GM18498 (cell line): ENCODE results near the gene CHKB.
"Not testable (repeated sequence)": the region's sequence is repeated elsewhere in the genome, so short reads cannot be mapped to it uniquely, and the experiment has no call there.

Experiments used
- ATAC-seq: cut with Tn5 transposase; IDR thresholded peaks from one replicate; pipeline ENCODE4 v1.9.1; 2021; ENCODE audit warnings: mild to moderate bottlenecking, moderate library complexity; ENCODE audit not compliant: unreplicated experiment

CHKB gene

GRCh38 chr22:50612528-50613221 is 30.0 kb upstream of the CHKB start:
- no peak for ATAC-seq

DNA sequence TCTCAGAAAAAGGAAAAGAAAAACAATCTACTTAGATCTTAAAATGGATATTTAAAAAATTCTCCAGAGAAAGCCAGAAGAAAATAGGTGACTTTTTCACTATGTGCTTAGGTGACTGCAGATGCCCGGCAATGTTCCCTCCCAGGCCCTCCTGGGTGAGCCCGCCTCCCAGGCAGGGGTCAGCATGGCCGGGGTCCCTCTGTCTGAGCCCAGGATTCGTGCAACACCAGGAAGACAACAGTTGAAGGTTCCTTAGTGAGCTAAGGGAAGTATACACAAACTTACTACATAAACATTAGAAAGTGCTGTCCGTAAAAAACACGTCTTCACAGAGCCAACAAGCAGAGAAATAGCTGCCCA is 29.5 kb upstream of the CHKB start:
- ATAC-seq, result no peak

DNA sequence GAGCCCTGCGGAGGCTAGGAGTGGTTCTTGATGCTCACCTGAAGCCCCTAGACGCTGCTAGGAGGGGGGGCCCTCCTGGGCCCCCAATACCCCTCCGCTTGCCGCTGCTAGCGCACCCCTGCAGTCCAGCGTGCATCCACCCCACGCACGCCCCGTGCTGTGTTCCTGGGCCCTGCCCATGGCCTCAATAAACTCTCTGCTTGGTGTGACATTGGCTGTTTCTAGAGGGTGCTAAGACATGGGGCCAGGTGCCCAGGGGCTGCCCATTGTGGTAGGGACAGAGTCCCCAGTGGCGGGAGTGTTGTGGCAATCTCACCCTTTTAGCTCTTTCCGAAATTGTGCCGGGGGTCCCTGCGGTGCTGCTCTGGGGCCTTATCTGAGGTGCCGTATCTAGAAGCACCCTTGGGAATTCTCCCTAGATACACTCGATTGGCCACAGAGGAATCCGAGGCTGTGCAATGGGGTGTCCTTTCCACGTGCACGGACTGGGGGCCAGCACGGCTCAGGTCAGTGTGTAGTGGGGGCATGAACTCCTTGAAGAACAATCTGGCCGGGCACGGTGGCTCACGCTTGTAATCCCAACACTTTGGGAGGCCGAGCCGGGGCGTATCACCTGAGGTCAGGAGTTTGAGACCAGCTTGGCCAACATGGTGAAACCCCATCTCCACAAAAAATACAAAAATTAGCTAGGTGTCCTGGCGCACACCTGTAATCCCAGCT is 28.9 kb upstream of the CHKB start:
- ATAC-seq, result no peak

- ATAC-seq, result no peak
Observed at GRCh38 chr22:50610581-50610980, 27.9 kb upstream of the CHKB start.

DNA sequence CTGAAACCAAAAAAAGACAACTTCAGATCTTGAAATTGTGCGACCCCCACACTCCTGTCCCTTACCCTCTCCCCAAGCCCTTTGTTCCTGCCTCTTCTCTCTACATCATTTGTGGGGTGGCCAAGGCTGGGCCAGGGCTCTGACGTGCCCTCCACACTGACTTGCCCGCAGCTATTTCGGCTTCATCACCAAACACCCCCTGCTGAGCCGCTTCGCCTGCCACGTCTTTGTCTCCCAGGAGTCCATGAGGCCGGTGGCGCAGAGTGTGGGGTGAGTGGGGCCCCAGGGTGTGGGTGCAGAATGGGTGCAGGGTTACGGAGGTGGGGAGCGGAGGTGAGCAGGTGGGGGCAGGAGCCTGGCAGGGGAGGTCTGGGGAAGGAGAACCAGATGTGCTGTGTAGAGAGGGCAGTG is 27.4 kb upstream of the CHKB start:
- no peak for ATAC-seq

- no peak for ATAC-seq
Observed at GRCh38 chr22:50609599-50609998, 26.9 kb upstream of the CHKB start.

DNA sequence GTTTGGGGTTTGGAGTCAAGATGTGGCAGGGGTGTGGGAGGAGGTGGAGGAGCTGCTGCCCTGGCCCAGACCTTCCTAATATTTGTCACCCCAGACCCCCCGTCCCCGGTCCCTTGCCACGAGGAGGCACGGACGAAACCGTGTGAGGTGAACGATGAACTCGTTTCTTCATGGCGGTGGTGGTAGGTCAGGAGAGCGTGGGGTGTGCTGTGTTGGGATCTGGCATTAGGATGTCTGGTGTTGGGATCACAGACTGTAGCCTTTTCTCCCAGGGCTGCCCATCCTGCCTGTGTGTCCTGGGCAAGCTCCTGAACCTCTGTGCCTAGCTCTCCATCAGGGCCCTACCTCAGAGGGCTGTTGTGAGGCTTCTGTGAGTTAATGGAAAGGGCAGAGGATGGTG is 26.3 kb upstream of the CHKB start:
- ATAC-seq, result no peak

- ATAC-seq, result not testable (repeated sequence)
Observed at GRCh38 chr22:50608058-50608840, 25.6 kb upstream of the CHKB start.

- ATAC-seq, result no peak
Observed at GRCh38 chr22:50607659-50608020, 25.0 kb upstream of the CHKB start.

- ATAC-seq, result no peak
Observed at GRCh38 chr22:50606946-50607658, 24.5 kb upstream of the CHKB start.

DNA sequence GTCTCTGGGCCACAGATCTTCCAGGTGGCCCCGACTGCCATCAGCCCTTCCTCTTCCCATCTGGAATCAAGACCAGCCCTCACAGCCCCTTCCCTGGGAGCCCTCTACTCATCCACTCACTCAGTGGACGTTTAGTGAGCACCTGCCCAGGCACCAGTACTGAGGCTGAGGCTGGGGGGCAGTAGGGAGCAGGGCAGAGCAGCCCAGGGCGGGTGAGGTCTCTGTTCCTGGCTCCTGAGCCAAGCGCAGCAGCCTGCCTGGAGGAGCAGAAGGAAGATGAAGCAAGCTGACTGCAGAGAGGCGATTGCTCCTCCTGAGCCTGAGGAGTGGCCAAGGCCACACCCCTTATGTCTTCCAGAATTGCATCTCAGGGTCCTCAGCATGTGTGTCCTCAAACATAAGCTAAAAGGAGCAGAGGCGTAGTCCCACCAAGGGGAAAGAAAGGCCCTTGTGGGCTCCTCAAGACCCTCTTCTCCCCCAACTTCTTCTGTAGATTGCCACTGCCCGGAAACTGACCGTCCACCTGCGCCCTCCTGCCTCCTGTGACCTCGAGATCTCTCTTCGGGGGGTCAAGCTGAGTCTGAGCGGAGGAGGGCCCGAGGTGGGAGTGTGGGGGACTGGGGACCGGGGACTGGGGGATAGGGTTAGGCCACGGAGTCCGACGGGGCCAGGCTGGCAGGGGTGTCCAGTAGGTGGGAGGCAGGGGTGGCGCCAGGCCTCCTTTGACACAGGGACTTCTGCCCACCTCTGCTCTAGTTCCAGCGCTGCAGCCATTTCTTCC is 23.7 kb upstream of the CHKB start:
- ATAC-seq, result no peak

- ATAC-seq, result no peak
Observed at GRCh38 chr22:50605613-50606074, 23.0 kb upstream of the CHKB start.

DNA sequence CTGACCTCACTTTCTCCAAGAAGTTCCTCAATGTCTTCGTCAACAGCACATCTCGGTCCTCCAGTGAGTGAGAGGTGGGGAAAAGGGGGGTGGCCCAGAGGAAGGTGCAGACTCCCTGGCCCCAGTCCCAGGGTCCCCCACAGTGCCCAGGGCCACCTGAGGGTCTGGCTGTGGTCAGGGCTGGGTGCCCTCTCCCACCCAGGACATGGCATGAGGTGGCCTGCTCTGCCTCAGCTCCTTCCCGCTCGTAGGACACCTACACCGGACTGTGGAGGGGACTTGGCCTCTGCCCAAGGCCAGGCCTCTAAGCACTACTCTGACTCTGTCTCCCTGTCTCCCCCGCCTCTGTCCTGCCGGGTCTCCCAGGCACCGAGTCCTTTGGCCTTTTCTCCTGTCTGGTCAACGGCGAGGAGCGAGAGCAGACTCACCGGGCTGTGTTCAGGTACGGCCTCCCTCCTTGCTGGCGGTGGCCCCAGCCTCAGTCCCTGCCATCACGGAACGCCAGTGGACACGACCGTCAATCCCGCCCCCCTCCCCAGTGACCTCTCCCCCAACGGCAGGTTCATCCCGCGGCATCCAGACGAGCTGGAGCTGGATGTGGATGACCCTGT is 22.5 kb upstream of the CHKB start:
- no peak for ATAC-seq

DNA sequence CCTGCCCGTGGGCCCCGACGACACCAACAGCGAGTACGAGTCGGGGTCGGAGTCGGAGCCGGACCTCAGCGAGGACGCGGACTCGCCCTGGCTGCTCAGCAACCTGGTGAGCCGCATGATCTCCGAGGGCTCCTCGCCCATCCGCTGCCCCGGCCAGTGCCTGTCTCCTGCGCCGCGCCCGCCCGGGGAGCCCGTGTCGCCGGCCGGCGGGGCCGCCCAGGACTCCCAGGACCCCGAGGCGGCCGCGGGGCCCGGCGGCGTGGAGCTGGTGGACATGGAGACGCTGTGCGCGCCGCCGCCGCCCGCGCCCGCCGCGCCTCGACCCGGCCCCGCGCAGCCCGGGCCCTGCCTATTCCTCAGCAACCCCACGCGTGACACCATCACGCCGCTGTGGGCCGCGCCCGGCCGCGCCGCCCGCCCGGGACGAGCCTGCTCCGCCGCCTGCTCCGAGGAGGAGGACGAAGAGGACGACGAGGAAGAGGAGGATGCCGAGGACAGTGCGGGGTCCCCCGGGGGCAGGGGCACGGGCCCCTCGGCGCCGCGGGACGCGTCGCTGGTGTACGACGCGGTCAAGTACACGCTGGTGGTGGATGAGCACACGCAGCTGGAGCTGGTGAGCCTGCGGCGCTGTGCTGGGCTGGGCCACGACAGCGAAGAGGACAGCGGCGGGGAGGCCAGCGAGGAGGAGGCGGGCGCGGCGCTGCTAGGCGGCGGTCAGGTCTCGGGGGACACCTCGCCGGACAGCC is 21.8 kb upstream of the CHKB start:
- no peak for ATAC-seq

DNA sequence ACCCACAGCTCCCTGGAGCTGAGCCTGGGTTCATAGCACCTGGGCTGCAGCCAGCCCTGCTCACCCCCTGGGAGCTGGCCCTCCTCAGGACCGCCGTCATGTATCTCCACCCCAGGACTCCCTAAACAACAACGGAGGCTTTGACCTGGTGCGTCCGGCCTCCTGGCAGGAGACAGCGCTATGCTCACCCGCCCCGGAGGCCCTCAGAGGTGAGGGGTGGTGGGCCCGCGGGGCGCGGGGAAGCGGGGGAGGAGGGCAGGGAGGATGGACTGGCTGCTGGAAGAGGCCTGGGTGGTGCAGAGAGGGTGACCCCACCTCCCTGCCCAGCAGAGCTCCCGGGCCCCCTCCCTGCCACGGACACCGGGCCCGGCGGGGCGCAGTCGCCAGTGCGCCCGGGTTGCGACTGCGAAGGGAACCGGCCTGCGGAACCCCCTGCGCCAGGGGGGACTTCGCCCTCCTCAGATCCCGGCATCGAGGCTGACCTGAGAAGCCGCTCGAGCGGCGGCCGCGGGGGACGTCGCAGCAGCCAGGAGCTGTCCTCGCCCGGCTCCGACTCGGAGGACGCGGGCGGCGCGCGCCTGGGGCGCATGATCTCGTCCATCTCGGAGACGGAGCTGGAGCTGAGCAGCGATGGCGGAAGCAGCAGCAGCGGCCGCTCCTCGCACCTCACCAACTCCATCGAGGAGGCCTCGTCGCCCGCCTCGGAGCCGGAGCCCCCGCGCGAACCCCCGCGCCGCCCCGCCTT is 21.0 kb upstream of the CHKB start:
- ATAC-seq, result no peak

DNA sequence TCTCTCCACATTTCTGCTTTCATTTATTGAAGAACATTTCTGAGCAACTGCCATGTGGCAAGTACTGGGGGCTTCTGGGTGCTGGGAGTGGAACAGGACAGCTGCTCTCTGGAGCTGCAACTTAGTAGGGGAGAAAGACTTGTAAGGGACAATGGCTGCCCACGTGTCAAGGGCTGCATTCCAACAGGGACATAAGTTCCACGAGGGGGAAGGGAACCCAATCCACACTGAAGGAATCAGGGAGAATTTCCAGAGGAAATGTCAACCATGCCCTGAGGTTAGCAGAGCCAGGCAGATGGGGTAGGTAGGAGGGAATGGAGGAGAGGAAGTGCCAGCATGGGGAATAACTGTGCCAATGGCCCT is 19.7 kb upstream of the CHKB start:
- no peak for ATAC-seq

GRCh38 chr22:50601669-50602337 is 19.2 kb upstream of the CHKB start:
- ATAC-seq, result no peak

DNA sequence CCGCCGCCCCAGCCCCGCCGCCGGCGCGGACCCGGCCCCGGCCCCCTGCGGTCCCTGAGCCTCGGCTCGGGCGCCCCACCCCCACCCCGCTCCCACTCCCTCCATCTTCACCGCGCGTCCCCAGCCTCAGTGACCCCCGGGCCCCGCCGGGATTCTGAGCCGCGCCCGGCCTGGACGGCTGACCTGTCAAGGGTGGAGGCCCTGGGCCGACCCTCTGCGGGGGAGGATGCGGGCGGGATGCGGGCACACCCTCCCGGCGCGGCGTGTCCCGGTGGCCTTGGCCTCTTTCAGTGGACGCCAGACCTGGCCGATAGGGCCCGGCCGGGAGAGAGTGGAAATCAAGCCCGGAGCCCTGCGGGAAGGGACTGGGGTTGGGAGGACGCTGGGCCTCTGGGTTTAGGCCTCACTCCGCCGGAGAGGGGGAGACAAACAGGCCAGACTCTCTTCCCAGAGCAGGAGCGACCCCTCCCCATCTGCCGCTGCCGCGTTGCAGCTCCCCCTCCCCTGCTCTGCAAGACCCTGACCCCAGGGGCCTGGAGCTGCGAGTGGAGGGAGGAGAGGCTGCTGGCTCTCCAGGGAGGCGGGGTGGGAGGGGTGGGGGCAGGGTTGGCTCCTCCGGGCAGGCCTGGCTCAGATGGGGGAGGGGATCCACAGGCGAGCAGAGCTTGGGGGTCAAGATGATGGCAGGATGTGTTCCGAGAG is 18.5 kb upstream of the CHKB start:
- no peak for ATAC-seq
